ENCODE data around the gene UNC13A.

Gene UNC13A

DNA sequence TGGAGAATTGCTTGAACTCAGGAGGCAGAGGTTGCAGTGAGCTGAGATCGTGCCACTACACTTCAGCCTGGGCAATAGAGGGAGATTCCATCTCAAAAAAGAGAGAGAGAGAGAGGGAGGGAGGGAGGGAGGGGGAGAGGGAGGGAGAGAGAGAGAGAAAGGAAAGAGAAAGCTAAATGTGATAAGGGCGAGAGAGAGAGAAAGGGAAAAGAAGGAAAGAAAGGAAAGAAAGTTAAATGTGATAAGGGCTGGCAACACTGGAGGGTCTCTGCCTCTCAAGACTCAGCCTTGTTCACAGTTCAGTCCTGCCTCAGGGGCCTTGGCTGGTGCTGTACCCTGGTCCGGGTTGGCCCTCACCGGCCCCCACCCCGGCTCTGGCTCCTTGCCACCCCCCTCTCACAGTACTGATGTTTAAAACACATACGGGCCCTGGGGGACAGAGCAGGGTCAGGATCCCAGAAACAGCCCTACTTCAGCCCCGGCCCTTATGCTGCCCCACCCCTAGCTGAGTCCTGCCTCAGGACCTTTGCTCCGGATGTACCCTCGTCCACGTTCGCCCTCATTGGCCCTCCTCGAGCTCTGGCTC is 34.6 kb upstream of the UNC13A start:
- no peak overlapping the region for H3K9ac ChIP-seq (ENCODE audit: low read depth, low read length)
- 90% methylated on average over 12 of the region's 12 CpGs for WGBS
- H3K27ac ChIP-seq (ENCODE audit: low read depth, low read length) = no peak overlapping the region
- H3K36me3 ChIP-seq (ENCODE audit: insufficient read depth, low read length) = peaks cover 58% of the 10 kb centered on the region
- H3K9me3 ChIP-seq (ENCODE audit: insufficient read depth, low read depth, low read length) = no peaks in the 10 kb centered on the region
- no peak overlapping the region for H3K4me3 ChIP-seq (ENCODE audit: low read length)
- peaks cover 10% of the 10 kb centered on the region; the same call in 1 of the 2 replicates for H3K4me1 ChIP-seq (ENCODE audit: insufficient read depth, low read length)
- no peaks in the 10 kb centered on the region for H3K27me3 ChIP-seq (ENCODE audit: insufficient read depth, low read length)

DNA sequence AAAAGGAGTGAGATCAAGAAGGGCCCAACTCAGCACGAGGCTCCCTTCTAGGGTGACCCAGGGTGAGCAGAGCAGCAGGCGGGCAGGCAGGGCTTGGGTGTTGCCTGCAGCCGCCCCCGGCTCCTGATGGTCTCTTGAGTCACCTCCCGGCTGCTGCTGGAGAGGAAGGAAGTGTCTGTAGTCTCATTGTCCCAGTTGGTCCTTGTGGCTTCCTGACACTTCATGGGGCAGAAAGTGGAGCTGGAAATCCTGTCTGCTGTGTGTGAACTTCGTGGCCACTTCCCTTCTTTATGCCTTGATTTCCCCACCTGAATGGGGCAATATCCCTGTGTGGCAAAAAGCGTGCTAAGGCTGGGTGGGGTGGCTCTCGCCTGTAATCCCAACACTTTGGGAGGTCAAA is 33.7 kb upstream of the UNC13A start:
- Histone ChIP-seq H3K27me3 (ENCODE audit: insufficient read depth, low read length) (no peaks in the 10 kb centered on the region), H3K27ac (ENCODE audit: low read depth, low read length) (no peak overlapping the region), H3K4me3 (ENCODE audit: low read length) (no peak overlapping the region), H3K9me3 (ENCODE audit: insufficient read depth, low read depth, low read length) (no peaks in the 10 kb centered on the region), H3K36me3 (ENCODE audit: insufficient read depth, low read length) (peaks cover 49% of the 10 kb centered on the region), H3K9ac (ENCODE audit: low read depth, low read length) (no peak overlapping the region), H3K4me1 (ENCODE audit: insufficient read depth, low read length) (peaks cover 10% of the 10 kb centered on the region; the same call in 1 of the 2 replicates)
- 91% methylated on average over 8 of the region's 8 CpGs for WGBS

GRCh38 chr19:17721111-17721628 is 33.0 kb upstream of the UNC13A start:
- Histone ChIP-seq H3K27me3 (ENCODE audit: insufficient read depth, low read length) (no peaks in the 10 kb centered on the region), H3K36me3 (ENCODE audit: insufficient read depth, low read length) (peaks cover 42% of the 10 kb centered on the region), H3K27ac (ENCODE audit: low read depth, low read length) (no peak overlapping the region), H3K9me3 (ENCODE audit: insufficient read depth, low read depth, low read length) (no peaks in the 10 kb centered on the region), H3K9ac (ENCODE audit: low read depth, low read length) (no peak overlapping the region), H3K4me3 (ENCODE audit: low read length) (peak overlapping the region; percentile 95), H3K4me1 (ENCODE audit: insufficient read depth, low read length) (peaks cover 10% of the 10 kb centered on the region; the same call in 1 of the 2 replicates)
- WGBS = 94% methylated on average over 12 of the region's 12 CpGs

GRCh38 chr19:17720440-17720839 is 32.3 kb upstream of the UNC13A start:
- no peaks in the 10 kb centered on the region for H3K27me3 ChIP-seq (ENCODE audit: insufficient read depth, low read length)
- peaks cover 10% of the 10 kb centered on the region; the same call in 1 of the 2 replicates for H3K4me1 ChIP-seq (ENCODE audit: insufficient read depth, low read length)
- WGBS = 61% methylated on average over 7 of the region's 7 CpGs
- H3K4me3 ChIP-seq (ENCODE audit: low read length) = peak overlapping the region; percentile 95
- no peaks in the 10 kb centered on the region for H3K9me3 ChIP-seq (ENCODE audit: insufficient read depth, low read depth, low read length)
- peaks cover 35% of the 10 kb centered on the region for H3K36me3 ChIP-seq (ENCODE audit: insufficient read depth, low read length)
- no peak overlapping the region for H3K9ac ChIP-seq (ENCODE audit: low read depth, low read length)
- no peak overlapping the region for H3K27ac ChIP-seq (ENCODE audit: low read depth, low read length)

DNA sequence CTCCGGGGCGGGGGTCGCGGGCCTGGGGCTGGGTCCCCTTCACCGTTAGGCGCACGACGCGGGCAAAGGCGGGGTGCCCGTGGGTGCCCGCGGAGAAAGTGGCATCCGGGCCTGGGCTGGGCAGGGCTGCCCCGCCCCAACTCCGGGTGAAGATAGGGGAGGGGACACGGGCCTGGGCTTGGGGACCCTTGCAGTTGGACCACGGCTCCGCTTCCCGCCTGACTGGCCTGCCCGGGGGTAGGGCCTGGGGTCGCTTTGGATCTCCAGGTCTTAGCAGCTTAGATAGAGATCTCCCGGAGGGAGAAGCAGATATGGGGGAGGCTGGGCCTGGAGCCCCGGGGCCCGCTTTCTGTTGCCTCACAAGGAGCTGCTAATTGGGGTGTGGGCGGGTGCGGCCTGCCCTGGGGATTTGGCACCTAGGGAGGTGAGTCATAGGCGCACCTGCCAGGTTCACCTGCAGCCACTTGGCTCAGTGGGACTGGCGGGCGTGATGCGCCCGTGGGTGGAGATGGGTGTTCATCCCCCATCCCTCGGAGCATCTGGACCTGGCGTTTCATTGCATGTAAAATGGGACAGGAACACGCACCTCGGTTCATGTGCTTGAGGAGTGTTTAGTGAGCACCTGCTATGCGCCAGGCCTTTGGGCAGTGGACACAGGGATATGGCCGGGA is 31.7 kb upstream of the UNC13A start:
- Histone ChIP-seq H3K4me3 (ENCODE audit: low read length) (peak overlapping the region; percentile 95), H3K9ac (ENCODE audit: low read depth, low read length) (peak overlapping the region; percentile 81), H3K9me3 (ENCODE audit: insufficient read depth, low read depth, low read length) (no peaks in the 10 kb centered on the region), H3K4me1 (ENCODE audit: insufficient read depth, low read length) (peaks cover 10% of the 10 kb centered on the region; the same call in 1 of the 2 replicates), H3K36me3 (ENCODE audit: insufficient read depth, low read length) (peaks cover 29% of the 10 kb centered on the region), H3K27me3 (ENCODE audit: insufficient read depth, low read length) (no peaks in the 10 kb centered on the region), H3K27ac (ENCODE audit: low read depth, low read length) (0 out of 2 replicates have a peak overlapping the region, but pooled peaks have one; percentile 8)
- WGBS = 8% methylated on average over 38 of the region's 38 CpGs

- Histone ChIP-seq H3K27ac (ENCODE audit: low read depth, low read length) (peak within 1 kb of the TSS; percentile 8; the same call in 1 of the 2 replicates), H3K36me3 (ENCODE audit: insufficient read depth, low read length) (peaks cover 22% of the 10 kb centered on the region)
Observed at GRCh38 chr19:17718947-17719711, 31.0 kb upstream of the UNC13A start, which contains the start of gene MAP1S. TSS of gene MAP1S (plus strand) at chr19:17719480. CDS start at chr19:17719503, 23 bp downstream.

DNA sequence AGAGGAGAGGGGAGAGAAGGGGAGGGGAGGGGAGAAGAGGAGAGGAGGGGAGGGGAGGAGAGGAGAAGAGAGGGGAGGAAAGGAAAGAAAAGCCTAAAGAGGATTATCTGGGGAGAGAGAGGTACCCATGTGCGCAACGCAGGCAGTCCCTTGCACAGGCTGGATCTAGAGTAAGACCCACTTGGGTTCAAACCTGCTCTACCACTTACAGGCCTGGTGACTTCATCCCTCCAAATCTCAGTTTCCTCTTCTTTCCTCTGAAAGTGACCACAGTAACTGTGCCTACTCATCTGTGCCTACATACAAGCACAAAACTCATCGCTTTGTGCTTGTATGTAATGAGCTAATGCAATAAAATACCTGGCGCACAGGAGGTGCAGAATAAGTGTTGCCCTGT is 30.4 kb upstream of the UNC13A start:
- no peaks in the 10 kb centered on the region for H3K27me3 ChIP-seq (ENCODE audit: insufficient read depth, low read length)
- no peaks in the 10 kb centered on the region for H3K9me3 ChIP-seq (ENCODE audit: insufficient read depth, low read depth, low read length)
- peaks cover 17% of the 10 kb centered on the region for H3K36me3 ChIP-seq (ENCODE audit: insufficient read depth, low read length)
- 81% methylated on average over 4 of the region's 4 CpGs for WGBS
- peak overlapping the region; percentile 95 for H3K4me3 ChIP-seq (ENCODE audit: low read length)
- H3K9ac ChIP-seq (ENCODE audit: low read depth, low read length) = no peak overlapping the region
- H3K4me1 ChIP-seq (ENCODE audit: insufficient read depth, low read length) = peaks cover 10% of the 10 kb centered on the region; the same call in 1 of the 2 replicates
- H3K27ac ChIP-seq (ENCODE audit: low read depth, low read length) = no peak overlapping the region; the same call in 1 of the 2 replicates

More at GRCh38 chr19:17718947-17719711, 31.0 kb upstream of the UNC13A start, which contains the start of gene MAP1S:
- Histone ChIP-seq H3K9ac (ENCODE audit: low read depth, low read length) (peak within 1 kb of the TSS; percentile 81), H3K27me3 (ENCODE audit: insufficient read depth, low read length) (no peaks in the 10 kb centered on the region), H3K4me3 (ENCODE audit: low read length) (peak within 1 kb of the TSS; percentile 95), H3K9me3 (ENCODE audit: insufficient read depth, low read depth, low read length) (no peaks in the 10 kb centered on the region), H3K4me1 (ENCODE audit: insufficient read depth, low read length) (peaks cover 10% of the 10 kb centered on the region; the same call in 1 of the 2 replicates)
- 3% methylated on average over 53 of the region's 53 CpGs for WGBS

- Histone ChIP-seq H3K4me3 (ENCODE audit: low read length) (no peak overlapping the region), H3K9ac (ENCODE audit: low read depth, low read length) (no peak overlapping the region), H3K27ac (ENCODE audit: low read depth, low read length) (no peak overlapping the region), H3K4me1 (ENCODE audit: insufficient read depth, low read length) (peaks cover 10% of the 10 kb centered on the region; the same call in 1 of the 2 replicates), H3K36me3 (ENCODE audit: insufficient read depth, low read length) (peaks cover 1% of the 10 kb centered on the region; the same call in 1 of the 2 replicates), H3K9me3 (ENCODE audit: insufficient read depth, low read depth, low read length) (no peaks in the 10 kb centered on the region), H3K27me3 (ENCODE audit: insufficient read depth, low read length) (no peaks in the 10 kb centered on the region)
- WGBS = 92% methylated on average over 4 of the region's 4 CpGs
Observed at GRCh38 chr19:17716309-17716929, 28.3 kb upstream of the UNC13A start.

- Histone ChIP-seq H3K27ac (ENCODE audit: low read depth, low read length) (no peak overlapping the region), H3K9me3 (ENCODE audit: insufficient read depth, low read depth, low read length) (no peaks in the 10 kb centered on the region), H3K36me3 (ENCODE audit: insufficient read depth, low read length) (no peaks in the 10 kb centered on the region), H3K27me3 (ENCODE audit: insufficient read depth, low read length) (no peaks in the 10 kb centered on the region), H3K9ac (ENCODE audit: low read depth, low read length) (no peak overlapping the region), H3K4me1 (ENCODE audit: insufficient read depth, low read length) (no peaks in the 10 kb centered on the region), H3K4me3 (ENCODE audit: low read length) (no peak overlapping the region)
- 94% methylated on average over 6 of the region's 6 CpGs for WGBS
Observed at GRCh38 chr19:17711851-17712250, 23.7 kb upstream of the UNC13A start.

GRCh38 chr19:17706750-17707181 is 18.6 kb upstream of the UNC13A start:
- Histone ChIP-seq H3K9ac (ENCODE audit: low read depth, low read length) (no peak overlapping the region), H3K9me3 (ENCODE audit: insufficient read depth, low read depth, low read length) (no peaks in the 10 kb centered on the region)
- WGBS = 41% methylated on average over 17 of the region's 17 CpGs

More at GRCh38 chr19:17706750-17707181, 18.6 kb upstream of the UNC13A start:
- no peaks in the 10 kb centered on the region for H3K4me1 ChIP-seq (ENCODE audit: insufficient read depth, low read length)
- H3K36me3 ChIP-seq (ENCODE audit: insufficient read depth, low read length) = no peaks in the 10 kb centered on the region
- no peaks in the 10 kb centered on the region for H3K27me3 ChIP-seq (ENCODE audit: insufficient read depth, low read length)
- no peak overlapping the region for H3K4me3 ChIP-seq (ENCODE audit: low read length)
- no peak overlapping the region for H3K27ac ChIP-seq (ENCODE audit: low read depth, low read length)
